ENCODE measurements around the gene MRPL48.
"Not testable (repeated sequence)": the region's sequence is repeated elsewhere in the genome, so short reads cannot be mapped to it uniquely, and the experiment has no call there.

The MRPL48 gene

DNA sequence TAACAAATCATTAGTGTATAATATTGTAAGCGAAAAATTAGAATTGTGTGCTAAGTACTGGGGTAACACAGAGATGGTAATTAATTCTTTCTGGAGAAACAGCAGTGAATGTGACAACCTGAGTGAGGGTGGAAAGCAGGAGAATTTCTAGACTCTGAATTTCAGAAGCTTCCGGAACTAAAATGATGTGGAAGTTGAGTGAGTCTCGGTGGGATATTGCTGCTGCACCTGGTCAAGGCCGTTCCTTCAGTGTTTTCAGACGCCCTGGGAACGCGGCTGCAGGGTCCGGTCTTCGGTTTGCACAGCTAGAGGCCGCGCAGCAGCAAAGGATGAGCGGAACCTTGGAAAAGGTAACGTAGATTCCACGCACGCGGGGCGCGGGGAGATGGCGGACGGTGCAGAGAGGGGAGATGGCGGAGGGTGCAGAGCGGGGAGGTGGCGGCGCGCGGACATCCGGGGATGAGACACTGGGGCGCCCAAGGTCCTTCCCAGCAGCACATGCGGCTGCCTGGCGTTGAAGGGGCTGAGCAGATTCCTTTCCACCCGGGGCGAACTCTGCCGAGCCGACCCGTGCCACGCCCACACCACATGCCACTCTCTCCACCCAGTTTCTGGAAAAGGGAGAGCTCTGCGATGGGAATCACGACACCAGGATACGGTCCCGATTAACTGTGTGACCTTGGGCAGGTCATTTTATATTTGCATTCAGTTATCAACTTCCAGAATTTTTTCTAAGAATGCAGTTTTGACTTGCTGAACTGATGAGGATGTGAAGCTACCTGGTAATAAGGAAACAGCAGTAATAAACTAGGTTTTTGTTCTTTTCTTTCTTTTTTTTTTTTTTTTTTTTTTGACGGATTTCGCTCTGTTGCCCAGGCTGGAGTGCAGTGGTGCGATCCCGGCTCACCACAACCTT, at the start of gene MRPL48:
Gene MRPL48, plus strand, starts transcription at position 232 of the 916 bp plus-strand sequence. Its CDS starts 98 bp downstream, at position 330.
- peak; percentile 78 for DNase-seq

GRCh38 chr11:73743045-73743444, 44.6 kb upstream of the MRPL48 start:
- no peak for DNase-seq

DNA sequence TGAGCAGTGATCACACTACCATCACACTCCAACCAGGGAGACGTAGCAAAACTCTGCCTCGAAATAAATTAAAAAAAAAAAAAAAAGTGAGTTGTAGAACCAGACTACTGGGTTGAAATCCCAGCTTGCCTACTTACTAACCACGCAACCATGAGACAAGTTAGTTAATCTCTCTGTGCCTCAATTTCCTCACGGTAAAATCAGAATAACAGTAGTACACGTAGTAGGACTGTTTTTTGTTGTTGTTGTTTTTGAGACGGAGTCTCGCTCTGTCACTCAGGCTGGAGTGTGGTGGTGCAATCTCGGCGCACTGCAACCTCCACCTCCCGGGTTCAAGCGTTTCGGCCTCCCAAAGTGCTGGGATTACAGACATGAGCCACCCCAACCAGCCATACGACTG, 41.0 kb upstream of the MRPL48 start:
- no peak for DNase-seq

GRCh38 chr11:73747762-73748161, 39.9 kb upstream of the MRPL48 start:
- DNase-seq, result no peak

GRCh38 chr11:73748300-73748699, 39.4 kb upstream of the MRPL48 start:
- DNase-seq, result no peak

- no peak for DNase-seq
Observed at GRCh38 chr11:73749118-73749517, 38.6 kb upstream of the MRPL48 start.

- DNase-seq, result no peak
Observed at GRCh38 chr11:73750228-73750627, 37.4 kb upstream of the MRPL48 start.

- not testable (repeated sequence) for DNase-seq
Observed at GRCh38 chr11:73750862-73751261, 36.8 kb upstream of the MRPL48 start.

- DNase-seq, result no peak
Observed at GRCh38 chr11:73752216-73752867, 35.3 kb upstream of the MRPL48 start.

DNA sequence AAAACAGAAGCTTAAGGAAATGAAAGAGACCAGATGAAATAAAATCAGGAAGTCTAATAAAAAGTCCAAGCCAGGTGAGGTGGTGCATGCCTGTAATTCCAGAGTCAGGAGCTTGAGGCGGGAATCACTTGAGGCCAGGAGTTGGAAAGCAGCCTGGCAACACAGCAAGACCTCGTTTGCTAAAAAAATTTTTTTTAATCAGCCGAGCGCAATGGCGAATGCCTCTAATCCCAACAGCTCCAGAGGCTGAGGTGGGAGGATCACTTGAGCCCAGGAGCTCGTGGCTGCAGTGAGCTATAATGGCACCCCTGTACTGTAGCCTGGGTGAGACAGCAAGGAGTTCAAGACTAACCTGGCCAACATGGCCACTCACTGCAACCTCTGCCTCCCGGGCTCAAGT, 34.8 kb upstream of the MRPL48 start:
- DNase-seq, result no peak

DNA sequence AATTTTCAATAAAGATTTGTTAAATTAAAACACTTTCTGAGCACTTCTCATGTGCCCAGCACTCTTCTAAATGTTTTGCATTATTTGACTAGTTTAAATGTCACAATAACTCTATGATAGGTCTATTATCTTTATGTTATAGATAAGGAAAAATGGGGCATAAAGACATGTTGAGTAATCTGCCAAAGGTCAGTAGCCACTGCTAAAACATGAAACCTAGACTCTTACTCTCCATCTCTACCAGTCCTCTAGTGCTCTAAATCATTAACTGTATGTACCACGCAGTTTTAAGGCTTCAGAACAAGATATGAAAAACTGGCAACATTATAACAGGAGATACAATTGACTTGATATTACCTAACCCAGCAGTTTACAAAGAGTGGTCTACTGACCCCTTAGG, 33.7 kb upstream of the MRPL48 start:
- no peak for DNase-seq

DNA sequence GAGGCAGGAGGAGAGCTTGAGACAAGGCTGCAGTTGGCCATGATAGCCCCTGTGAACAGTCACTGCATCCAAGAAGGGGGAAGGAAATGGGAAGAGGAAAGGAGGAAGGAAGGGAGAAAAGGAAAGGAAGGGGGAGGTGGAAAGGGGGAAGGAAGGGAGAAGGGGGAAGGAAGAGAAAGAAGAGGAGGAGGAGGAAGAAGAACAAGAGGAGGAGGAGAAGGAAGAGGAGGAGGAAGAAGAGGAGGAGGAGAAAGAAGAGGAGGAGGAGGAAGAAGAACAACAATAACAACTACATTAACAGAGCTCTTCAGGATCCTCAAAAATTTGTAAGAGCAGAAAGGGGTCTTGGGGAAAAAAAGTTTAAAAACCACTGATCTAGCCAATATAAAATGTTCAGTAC, 32.0 kb upstream of the MRPL48 start:
- no peak for DNase-seq

GRCh38 chr11:73757598-73757997, 30.1 kb upstream of the MRPL48 start:
- DNase-seq, result no peak

DNA sequence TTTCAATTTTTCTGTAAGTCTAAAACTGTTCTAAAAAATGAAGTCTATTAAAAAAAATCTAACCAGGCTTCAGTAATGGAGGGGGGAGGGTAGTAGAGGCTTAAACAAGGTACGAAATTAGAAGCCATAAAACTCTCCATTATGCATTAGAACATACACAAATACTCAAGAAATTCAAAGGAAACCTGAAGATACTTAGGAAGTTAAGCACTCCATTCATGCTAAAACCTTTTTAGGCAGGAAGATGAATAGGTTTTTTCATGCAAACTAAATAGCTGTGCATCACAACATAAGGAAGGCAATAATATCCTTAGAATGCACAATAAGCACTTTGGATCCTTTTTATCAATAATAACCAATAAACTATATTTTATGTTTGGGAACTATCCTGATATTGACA, 29.2 kb upstream of the MRPL48 start:
- no peak for DNase-seq

DNA sequence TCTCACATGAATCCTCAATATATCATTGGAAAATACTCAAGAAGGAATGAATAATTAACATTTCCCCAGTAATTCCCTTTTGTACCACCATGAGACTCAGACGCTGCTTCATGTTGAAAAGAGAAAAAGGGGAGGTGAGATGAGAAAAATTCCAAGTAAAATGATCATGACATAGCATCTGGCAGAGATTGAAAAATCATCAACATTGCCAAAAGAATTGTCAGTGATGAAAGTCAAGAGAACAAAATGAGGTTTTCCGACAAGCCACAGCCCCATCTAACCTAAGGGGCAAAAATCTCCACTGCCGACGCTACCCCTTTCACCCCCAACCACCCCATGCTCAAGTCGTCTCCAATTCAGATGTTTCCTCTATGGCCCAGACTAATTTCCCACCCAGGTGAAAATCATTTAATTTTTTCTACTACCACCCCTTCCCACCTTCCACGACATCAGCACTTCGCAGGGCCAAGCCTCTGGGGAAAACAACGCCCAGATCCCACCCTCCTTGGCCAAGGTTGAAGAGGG, 28.0 kb upstream of the MRPL48 start:
- no peak for DNase-seq

DNA sequence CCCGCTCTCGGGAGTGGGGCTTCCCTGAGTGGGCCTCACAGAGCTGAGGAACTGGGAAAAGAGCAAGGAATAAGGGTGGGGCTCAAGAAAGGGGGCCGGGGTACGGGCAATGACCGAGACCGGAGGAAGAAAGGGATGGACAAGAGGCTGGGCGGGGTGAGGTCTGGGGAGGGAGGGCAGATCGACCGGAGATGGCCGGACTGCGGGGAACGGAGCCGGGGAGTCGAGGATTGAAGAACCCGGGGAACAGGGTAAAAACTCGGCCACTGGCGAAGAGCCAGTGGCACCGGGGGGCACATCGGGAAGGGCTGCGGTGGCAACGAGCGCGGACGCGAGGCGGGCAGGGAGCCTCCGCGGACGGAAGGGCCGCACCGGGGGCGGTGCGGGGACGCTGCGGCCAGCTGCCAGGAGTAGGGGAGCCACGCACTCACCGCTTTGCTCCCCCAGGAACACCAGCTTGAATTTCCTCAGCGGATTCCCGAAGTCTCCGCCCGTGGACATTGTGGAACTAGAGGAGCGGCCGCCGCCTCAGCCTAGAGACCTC, 27.5 kb upstream of the MRPL48 start:
- no peak for DNase-seq

GRCh38 chr11:73760679-73761402, 26.8 kb upstream of the MRPL48 start, which contains the start of gene RAB6A:
Gene RAB6A (minus strand): TSS chr11:73761074. CDS start chr11:73760635, 439 bp downstream.
- peak; percentile 97 for DNase-seq

DNA sequence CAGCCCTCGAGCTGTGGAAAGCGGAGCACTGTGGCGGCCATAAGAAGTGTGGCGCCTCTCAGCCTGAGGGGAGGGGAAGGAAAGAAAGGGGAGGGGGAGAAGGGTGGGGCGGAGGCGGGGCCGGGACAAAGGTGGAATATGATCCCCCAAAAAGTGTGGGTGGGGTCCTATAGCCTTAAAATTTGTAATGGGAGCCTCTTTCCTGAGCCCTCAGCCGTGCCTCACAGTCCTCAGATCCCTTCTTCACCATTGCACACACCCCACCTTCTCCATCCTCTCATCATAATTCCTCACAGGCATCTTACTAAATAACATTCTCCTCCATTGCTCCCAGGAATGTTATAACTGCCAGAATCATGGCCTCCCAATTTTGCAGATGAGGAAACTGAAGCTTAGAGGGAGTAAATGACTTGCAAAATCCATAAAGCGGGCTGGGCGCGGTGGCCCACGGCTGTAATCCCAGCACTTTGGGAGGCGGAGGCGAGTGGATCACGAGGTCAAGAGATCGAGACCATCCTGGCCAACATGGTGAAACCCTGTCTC, 26.2 kb upstream of the MRPL48 start:
- DNase-seq, result no peak

GRCh38 chr11:73762732-73763131, 24.9 kb upstream of the MRPL48 start:
- DNase-seq, result no peak

DNA sequence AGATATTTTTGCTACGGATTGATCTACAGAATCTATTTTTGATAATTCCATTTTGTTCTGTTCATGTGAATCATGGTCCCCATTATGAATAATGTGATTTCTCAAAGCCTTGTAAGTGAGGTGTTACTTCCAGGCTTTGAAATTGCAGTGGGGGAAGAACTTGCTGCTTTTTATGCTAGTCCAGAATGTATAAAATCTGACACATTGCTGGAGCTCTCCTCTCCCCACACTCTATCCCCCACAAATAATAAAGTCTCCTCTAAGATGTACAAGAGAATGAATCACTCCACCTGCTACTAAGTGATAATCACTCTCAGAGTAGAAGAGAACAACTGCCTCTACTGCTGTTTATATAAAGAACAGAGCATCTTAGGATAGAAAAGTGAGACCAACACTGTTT, 20.9 kb upstream of the MRPL48 start:
- DNase-seq, result no peak

DNA sequence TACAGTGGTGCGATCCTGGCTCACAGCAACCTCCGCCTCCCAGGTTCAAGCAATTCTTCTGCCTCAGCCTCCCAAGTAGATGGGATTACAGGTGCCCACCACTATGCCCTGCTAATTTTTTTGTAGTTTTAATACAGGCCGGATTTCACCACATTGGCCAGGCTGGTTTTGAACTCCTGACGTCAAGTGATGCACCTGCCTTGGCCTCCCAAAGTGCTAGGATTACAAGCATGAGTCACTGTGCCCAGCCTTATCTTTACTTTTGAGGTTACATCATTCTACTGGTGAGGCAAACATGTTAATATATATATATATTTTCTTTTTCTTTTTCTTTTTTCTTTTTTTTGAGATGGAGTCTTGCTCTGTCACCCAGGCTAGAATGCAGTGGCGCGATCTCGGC, 16.9 kb upstream of the MRPL48 start:
- DNase-seq, result not testable (repeated sequence)

GRCh38 chr11:73779084-73779902, 8.4 kb upstream of the MRPL48 start:
- DNase-seq, result peak; percentile 97

Data from GOT3 (cell line).